DND-41 (cell line): ENCODE measurements around the gene CRYZ.
"Not testable (repeated sequence)": the region's sequence is repeated elsewhere in the genome, so short reads cannot be mapped to it uniquely, and the experiment has no call there.

Source experiments
- ATAC-seq: fragments of 200-7000 bp; cut with Tn5 transposase; 3 replicates; pipeline ENCODE4 v1.9.1; 2021; ENCODE audit warnings: low read depth; ENCODE audit not compliant: insufficient read depth
- DNase-seq: peaks from one replicate; pipeline ENCODE4 v3.0.0-alpha.2; 2020
- H2AFZ ChIP-seq: 2 replicates; pipeline ENCODE4 v1.6.0; 2012; ENCODE audit warnings: low read depth, low read length
- H3K27ac ChIP-seq: 2 replicates; pipeline ENCODE4 v1.5.1; 2012; ENCODE audit warnings: low read length, inconsistent platforms
- H3K27me3 ChIP-seq: fragments of 200-600 bp; sonication (generic); 2 replicates; pipeline ENCODE4 v1.6.0; 2012; ENCODE audit warnings: low read length, mild to moderate bottlenecking, inconsistent platforms; ENCODE audit not compliant: insufficient read depth, poor library complexity
- H3K36me3 ChIP-seq: 2 replicates; pipeline ENCODE4 v1.5.1; 2012; ENCODE audit warnings: low read length, inconsistent platforms; ENCODE audit not compliant: insufficient read depth
- H3K4me1 ChIP-seq: 2 replicates; pipeline ENCODE4 v1.5.1; 2012; ENCODE audit warnings: mild to moderate bottlenecking, low read length; ENCODE audit not compliant: insufficient read depth
- H3K4me2 ChIP-seq: 2 replicates; pipeline ENCODE4 v1.6.0; 2012; ENCODE audit warnings: mild to moderate bottlenecking, moderate library complexity, low read length, inconsistent platforms; ENCODE audit not compliant: insufficient read depth
- H3K4me3 ChIP-seq, 2 experiments: fragments of 200-600 bp in 1 of 2; shearing (Covaris generic) in 1 of 2; 2 replicates each; pipeline ENCODE4 v1.5.1; 2012 to 2016; ENCODE audit warnings: inconsistent platforms in 2 of 2, low read length in 2 of 2, mild to moderate bottlenecking in 2 of 2, low read depth in 1 of 2, moderate library complexity in 1 of 2
- H3K79me2 ChIP-seq: 2 replicates; pipeline ENCODE4 v1.6.0; 2012; ENCODE audit warnings: low read length, inconsistent platforms; ENCODE audit not compliant: insufficient read depth
- H3K9ac ChIP-seq: 2 replicates; pipeline ENCODE4 v1.6.0; 2012; ENCODE audit warnings: low read depth, mild to moderate bottlenecking, inconsistent platforms, low read length, moderate library complexity
- H3K9me3 ChIP-seq: 2 replicates; pipeline ENCODE4 v1.5.1; 2012; ENCODE audit warnings: low read length, moderate library complexity, mild to moderate bottlenecking, inconsistent platforms; ENCODE audit not compliant: insufficient read depth, severe bottlenecking
- H4K20me1 ChIP-seq: 2 replicates; pipeline ENCODE4 v1.6.0; 2012; ENCODE audit warnings: low read length; ENCODE audit not compliant: insufficient read depth
- EZH2 ChIP-seq: IDR thresholded peaks from 3 replicates; pipeline ENCODE4 v1.6.1; 2012; ENCODE audit warnings: borderline replicate concordance, low read depth, mild to moderate bottlenecking, moderate library complexity, low read length, inconsistent platforms; ENCODE audit not compliant: severe bottlenecking
- TF ChIP-seq, protein P1 (sequence below): IDR thresholded peaks from 2 replicates; pipeline ENCODE4 v1.5.1; 2012; ENCODE audit warnings: borderline replicate concordance, low read length, moderate library complexity, mild to moderate bottlenecking; ENCODE audit not compliant: poor library complexity, severe bottlenecking; ENCODE audit errors: extremely low read depth

CRYZ gene

DNA sequence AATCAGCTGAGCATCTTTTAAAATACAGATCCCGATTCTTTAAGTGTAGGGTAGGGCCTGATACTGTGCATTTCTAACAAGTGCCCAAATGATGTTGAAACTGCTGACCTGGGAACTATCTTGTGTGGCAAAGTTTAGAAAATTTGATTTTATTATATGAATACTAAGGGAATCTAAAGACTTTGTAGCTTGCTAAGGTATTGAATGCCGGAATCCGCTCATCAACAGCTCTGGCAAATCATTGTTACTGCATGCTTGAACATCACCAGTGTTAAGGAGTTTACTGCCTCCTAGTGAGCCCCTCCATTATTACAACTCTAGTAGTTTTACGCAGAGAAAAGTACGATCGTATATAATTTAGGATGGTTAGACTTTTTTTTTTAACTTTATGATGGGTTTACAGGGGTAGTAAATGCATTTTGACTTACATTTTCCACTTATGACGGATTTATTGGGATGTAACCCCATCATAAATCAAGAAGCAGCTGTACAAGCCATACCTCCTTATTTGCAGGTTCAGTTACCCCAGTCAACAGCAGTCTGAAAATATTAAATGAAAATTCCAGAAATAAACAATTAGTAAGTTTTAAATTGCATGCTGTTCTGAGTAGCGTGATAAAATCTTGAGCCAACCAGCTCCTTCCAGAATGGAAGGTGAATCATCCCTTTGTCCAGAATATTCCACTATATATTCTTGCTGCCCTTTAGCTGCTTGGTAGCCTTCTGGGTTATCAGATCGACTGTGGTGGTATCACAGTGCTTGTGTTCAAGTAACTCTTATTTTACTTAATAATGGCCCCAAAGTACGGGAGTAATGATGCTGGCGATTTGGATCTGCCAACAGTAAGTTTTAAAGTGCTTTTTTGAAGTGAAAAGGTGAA is 994 bp upstream of the CRYZ start:
- Histone ChIP-seq H2AFZ (peak overlapping the region; percentile 92), H4K20me1 (no peaks in the 10 kb centered on the region), H3K4me3 (peak overlapping the region; percentile 67 to 68), H3K9ac (peak overlapping the region; percentile 68), H3K27me3 (no peaks in the 10 kb centered on the region), H3K4me1 (peaks cover 29% of the 10 kb centered on the region), H3K36me3 (peaks cover 23% of the 10 kb centered on the region), H3K79me2 (peaks cover 27% of the 10 kb centered on the region), H3K4me2 (peak overlapping the region; percentile 82), H3K27ac (peak overlapping the region; percentile 85), H3K9me3 (no peaks in the 10 kb centered on the region)
- peak; percentile 57 for DNase-seq
- TF ChIP-seq, protein P1, sequence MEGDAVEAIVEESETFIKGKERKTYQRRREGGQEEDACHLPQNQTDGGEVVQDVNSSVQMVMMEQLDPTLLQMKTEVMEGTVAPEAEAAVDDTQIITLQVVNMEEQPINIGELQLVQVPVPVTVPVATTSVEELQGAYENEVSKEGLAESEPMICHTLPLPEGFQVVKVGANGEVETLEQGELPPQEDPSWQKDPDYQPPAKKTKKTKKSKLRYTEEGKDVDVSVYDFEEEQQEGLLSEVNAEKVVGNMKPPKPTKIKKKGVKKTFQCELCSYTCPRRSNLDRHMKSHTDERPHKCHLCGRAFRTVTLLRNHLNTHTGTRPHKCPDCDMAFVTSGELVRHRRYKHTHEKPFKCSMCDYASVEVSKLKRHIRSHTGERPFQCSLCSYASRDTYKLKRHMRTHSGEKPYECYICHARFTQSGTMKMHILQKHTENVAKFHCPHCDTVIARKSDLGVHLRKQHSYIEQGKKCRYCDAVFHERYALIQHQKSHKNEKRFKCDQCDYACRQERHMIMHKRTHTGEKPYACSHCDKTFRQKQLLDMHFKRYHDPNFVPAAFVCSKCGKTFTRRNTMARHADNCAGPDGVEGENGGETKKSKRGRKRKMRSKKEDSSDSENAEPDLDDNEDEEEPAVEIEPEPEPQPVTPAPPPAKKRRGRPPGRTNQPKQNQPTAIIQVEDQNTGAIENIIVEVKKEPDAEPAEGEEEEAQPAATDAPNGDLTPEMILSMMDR, result peak; percentile 82
- TF ChIP-seq EZH2, result no peak
- ATAC-seq, result peak; percentile 65

DNA sequence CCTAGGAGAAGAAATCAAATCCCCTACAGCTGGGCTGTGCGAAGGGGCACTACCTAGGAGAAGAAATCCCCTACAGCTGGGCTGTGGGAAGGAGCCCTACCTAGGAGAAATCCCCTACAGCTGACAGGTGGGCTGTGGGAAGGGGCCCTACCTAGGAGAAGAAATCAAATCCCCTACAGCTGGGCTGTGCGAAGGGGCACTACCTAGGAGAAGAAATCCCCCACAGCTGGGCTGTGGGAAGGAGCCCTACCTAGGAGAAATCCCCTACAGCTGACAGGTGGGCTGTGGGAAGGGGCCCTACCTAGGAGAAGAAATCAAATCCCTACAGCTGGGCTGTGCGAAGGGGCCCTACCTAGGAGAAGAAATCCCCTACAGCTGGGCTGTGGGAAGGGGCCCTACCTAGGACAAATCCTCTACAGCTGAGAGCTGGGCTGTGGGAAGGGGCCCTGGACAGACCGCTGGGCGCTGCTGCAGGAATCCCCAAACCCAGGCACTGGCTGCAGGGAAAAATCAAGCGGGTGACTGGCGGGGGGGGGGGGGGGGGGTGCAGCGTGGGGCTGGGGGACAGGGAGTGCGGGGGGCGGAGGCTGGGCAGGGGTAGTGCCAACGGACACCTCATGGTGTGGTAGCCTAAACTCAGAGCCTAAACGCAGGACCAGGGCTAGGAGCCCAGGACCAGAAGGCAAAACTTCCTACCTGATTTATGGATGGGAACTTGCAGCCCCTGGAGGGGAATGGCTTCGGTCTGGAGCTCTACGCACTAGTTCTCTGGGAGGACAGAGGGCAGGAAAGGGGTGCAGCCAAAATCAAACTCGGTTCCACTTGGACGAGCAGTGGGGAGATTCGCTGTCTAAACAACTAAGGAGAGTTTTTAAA is 541 bp downstream of the CRYZ start:
- H3K9me3 ChIP-seq, H3K27me3 ChIP-seq, H3K36me3 ChIP-seq, H4K20me1 ChIP-seq: not testable (repeated sequence)
- peaks cover 29% of the 10 kb centered on the region for H3K4me1 ChIP-seq
- H3K4me3 ChIP-seq, result peak overlapping the region; percentile 67 to 68
- DNase-seq (peak; percentile 59), ATAC-seq (peak; percentile 25)
- peak overlapping the region; percentile 92 for H2AFZ ChIP-seq
- H3K4me2 ChIP-seq, result peak overlapping the region; percentile 82
- peaks cover 27% of the 10 kb centered on the region for H3K79me2 ChIP-seq
- peak overlapping the region; percentile 68 for H3K9ac ChIP-seq
- H3K27ac ChIP-seq, result peak overlapping the region; percentile 85

- Histone ChIP-seq H3K27me3 (no peaks in the 10 kb centered on the region), H3K4me2 (peak overlapping the region; percentile 82), H3K9ac (peak overlapping the region; percentile 68; the same call in 1 of the 2 replicates), H3K4me3 (peak overlapping the region in 1 of 2 experiments; percentile 68; a peak in 2 of 4 replicates), H3K4me1 (peaks cover 29% of the 10 kb centered on the region), H3K9me3 (no peaks in the 10 kb centered on the region), H3K36me3 (peaks cover under 1% of the 10 kb centered on the region; the same call in 1 of the 2 replicates), H3K79me2 (peaks cover 27% of the 10 kb centered on the region), H2AFZ (no peak overlapping the region), H4K20me1 (no peaks in the 10 kb centered on the region), H3K27ac (no peak overlapping the region)
- TF ChIP-seq, protein P1, result no peak
- TF ChIP-seq EZH2, result no peak
- ATAC-seq, result no peak
- no peak for DNase-seq
Measured at GRCh38 chr1:74731399-74732052, 1.3 kb downstream of the CRYZ start.
